Liver (tissue), 9 donors: ENCODE data around the gene ASF1B. TPM values are rescaled to one million over a fixed set of nuclear protein-coding genes. Genes with fewer than 3 reads are reported as not detected.

Experiments
- DNase-seq: peaks from one replicate; pipeline ENCODE4 v3.0.0-alpha.2; 2017; ENCODE audit warnings: low spot score
- H3K27ac ChIP-seq, 2 donors: one replicate each; pipeline ENCODE4 v1.7.0; 2013; ENCODE audit warnings: inconsistent platforms in 2 of 2, low read length in 2 of 2, control low read depth in 1 of 2, low read depth in 1 of 2, mild to moderate bottlenecking in 1 of 2
- H3K27me3 ChIP-seq, 4 donors: one replicate each; pipeline versions ENCODE4 v1.6.1 to v1.7.0; 2013; ENCODE audit warnings: low read length in 3 of 4, inconsistent platforms in 1 of 4, mild to moderate bottlenecking in 1 of 4, moderate library complexity in 1 of 4; ENCODE audit not compliant: control insufficient read depth in 4 of 4, insufficient read depth in 4 of 4
- H3K36me3 ChIP-seq, 4 donors: one replicate each; pipeline versions ENCODE4 v1.6.1 to v1.7.0; 2013; ENCODE audit warnings: low read length in 3 of 4, mild to moderate bottlenecking in 3 of 4, low read depth in 1 of 4, moderate library complexity in 1 of 4; ENCODE audit not compliant: control insufficient read depth in 4 of 4, insufficient read depth in 3 of 4
- H3K4me1 ChIP-seq, 4 donors: one replicate each; pipeline versions ENCODE4 v1.6.1 to v1.7.0; 2013; ENCODE audit warnings: low read length in 3 of 4, mild to moderate bottlenecking in 3 of 4, moderate library complexity in 1 of 4; ENCODE audit not compliant: control insufficient read depth in 4 of 4, insufficient read depth in 4 of 4
- H3K4me3 ChIP-seq, 3 donors: one replicate each; pipeline versions ENCODE4 v1.6.1 to v1.7.0; 2013; ENCODE audit warnings: low read length in 3 of 3, control low read depth in 1 of 3, low read depth in 1 of 3, mild to moderate bottlenecking in 1 of 3
- H3K9ac ChIP-seq, 2 donors: one replicate each; pipeline ENCODE4 v1.7.0; 2013; ENCODE audit warnings: low read length in 2 of 2, mild to moderate bottlenecking in 2 of 2, moderate library complexity in 2 of 2, control low read depth in 1 of 2, low read depth in 1 of 2
- H3K9me3 ChIP-seq, 4 donors: one replicate each; pipeline versions ENCODE4 v1.6.1 to v1.7.0; 2013; ENCODE audit warnings: low read length in 3 of 4; ENCODE audit not compliant: control insufficient read depth in 4 of 4
- EGR1 ChIP-seq, 2 donors: IDR thresholded peaks; 2 replicates each; pipeline ENCODE4 v1.6.1; 2016 to 2018; ENCODE audit warnings: antibody characterized with exemption in 2 of 2, low read depth in 2 of 2
- FOXA1 ChIP-seq: IDR thresholded peaks from 2 replicates; pipeline ENCODE4 v1.6.1; 2016; ENCODE audit warnings: antibody characterized with exemption
- FOXA2 ChIP-seq: IDR thresholded peaks from 2 replicates; pipeline ENCODE4 v1.6.1; 2016; ENCODE audit warnings: antibody characterized with exemption
- GABPA ChIP-seq, 2 donors: IDR thresholded peaks in 1 of 2; conservative IDR thresholded peaks in 1 of 2; 2 replicates each; pipeline ENCODE4 v1.6.1; 2016; ENCODE audit warnings: antibody characterized with exemption in 2 of 2, mild to moderate bottlenecking in 1 of 2, moderate library complexity in 1 of 2
- HNF4A ChIP-seq, 2 donors: conservative IDR thresholded peaks; 2 replicates each; pipeline ENCODE4 v1.6.1; 2016; ENCODE audit warnings: antibody characterized with exemption in 2 of 2, mild to moderate bottlenecking in 2 of 2
- HNF4G ChIP-seq: IDR thresholded peaks from 2 replicates; pipeline ENCODE4 v1.6.1; 2016; ENCODE audit warnings: antibody characterized with exemption
- JUND ChIP-seq, 2 donors: IDR thresholded peaks; 2 replicates each; pipeline ENCODE4 v1.6.1; 2016; ENCODE audit warnings: antibody characterized with exemption in 2 of 2
- NR2F2 ChIP-seq: IDR thresholded peaks from 2 replicates; pipeline ENCODE4 v1.6.1; 2016; ENCODE audit warnings: antibody characterized with exemption
- RAD21 ChIP-seq, 2 donors: IDR thresholded peaks; 2 replicates each; pipeline ENCODE4 v1.6.1; 2016; ENCODE audit warnings: antibody characterized with exemption in 2 of 2, mild to moderate bottlenecking in 2 of 2
- REST ChIP-seq: IDR thresholded peaks from 2 replicates; pipeline ENCODE4 v1.6.1; 2016; ENCODE audit warnings: antibody characterized with exemption, mild to moderate bottlenecking
- RXRA ChIP-seq, 2 donors: IDR thresholded peaks; 2 replicates each; pipeline ENCODE4 v1.6.1; 2017 to 2018; ENCODE audit warnings: antibody characterized with exemption in 2 of 2, mild to moderate bottlenecking in 1 of 2
- SP1 ChIP-seq: IDR thresholded peaks from 2 replicates; pipeline ENCODE4 v1.6.1; 2018; ENCODE audit warnings: antibody characterized with exemption, mild to moderate bottlenecking
- TAF1 ChIP-seq: conservative IDR thresholded peaks from 2 replicates; pipeline ENCODE4 v1.6.1; 2016; ENCODE audit warnings: antibody characterized with exemption, mild to moderate bottlenecking
- YY1 ChIP-seq: IDR thresholded peaks from 2 replicates; pipeline ENCODE4 v1.6.1; 2016; ENCODE audit warnings: antibody characterized with exemption, mild to moderate bottlenecking
- WGBS: extraction: QIAGEN DNeasy Blood & Tissue Kit; methylation state at CpG from one replicate; pipeline ENCODE4 v1.1.7; 2013; 5-methylcytosine and 5-hydroxymethylcytosine counted together
- polyA plus RNA-seq, 2 donors: library from polyadenylated mRNA; stranded (reverse) in 1 of 2; unstranded in 1 of 2; fragments of 200-250 nt in 1 of 2; fragments of >200 nt in 1 of 2; fragmentation: Nextera tagmentation in 1 of 2; extraction: Ambion mirVana in 1 of 2; gene quantifications; one replicate each; pipeline versions ENCODE4 v1.2.1 to v1.2.3, GENCODE V29; 2013 to 2015
- total RNA-seq, 2 donors: library from RNA; depleted of rRNA; stranded (reverse); fragments of >200 nt; gene quantifications; one replicate each; pipeline ENCODE4 v1.2.3, GENCODE V29; 2014
- TF ChIP-seq, protein P1 (sequence below): IDR thresholded peaks from 2 replicates; pipeline ENCODE4 v1.6.1; 2016; ENCODE audit warnings: antibody characterized with exemption
- TF ChIP-seq, protein P2 (sequence below): IDR thresholded peaks from 2 replicates; pipeline ENCODE4 v1.6.1; 2016; ENCODE audit warnings: antibody characterized with exemption
- TF ChIP-seq, protein P3 (sequence below): fragments of 150-350 bp; IDR thresholded peaks from 2 replicates; pipeline ENCODE4 v1.5.1; 2017; ENCODE audit warnings: improper control_type of control experiment, low read depth, low read length; ENCODE audit not compliant: missing input control
- TF ChIP-seq, protein P4 (sequence below): IDR thresholded peaks from 2 replicates; pipeline ENCODE4 v1.6.1; 2016; ENCODE audit warnings: antibody characterized with exemption
- donor health status: healthy.
- donor health status: healthy.
- donor health status: healthy.
- donor health status: healthy.
- donor health status: healthy.

Gene ASF1B
- total and polyA plus RNA-seq, 4 donors: 0.25 to 20.5 (median 1.6) TPM

DNA sequence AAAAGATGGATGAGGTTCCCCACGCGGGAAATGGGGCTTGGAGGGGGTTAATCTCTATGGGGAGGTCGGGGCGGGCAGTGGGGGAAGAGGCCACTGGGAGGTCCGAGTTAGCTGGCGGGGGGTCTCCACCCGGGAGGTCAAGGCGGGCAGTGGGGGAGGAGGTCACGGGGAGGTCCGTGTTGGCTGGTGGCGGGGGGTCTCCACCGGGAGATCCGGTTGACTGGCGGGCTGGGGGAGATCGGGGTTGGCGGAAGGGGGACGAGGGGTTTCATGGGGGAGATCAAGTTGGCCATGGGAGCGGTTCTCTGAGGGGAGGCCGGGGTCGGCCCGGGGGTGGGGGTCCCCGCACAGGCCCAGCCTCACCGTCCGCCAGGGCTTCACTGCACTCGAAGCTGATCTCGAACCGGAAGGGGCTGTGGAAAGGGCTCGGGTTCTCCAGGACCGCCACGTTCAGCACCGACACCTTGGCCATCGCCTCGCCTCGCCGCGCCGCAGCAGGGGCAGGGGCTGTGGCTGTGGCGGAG lies 342 bp downstream of the ASF1B start:
- whole genome bisulfite sequencing: 1% methylated on average over 38 of the region's 38 CpGs
- Histone ChIP-seq H3K27ac (peak overlapping the region; percentile 1 to 37), H3K9ac (no peak overlapping the region), H3K27me3 (no peaks in the 10 kb centered on the region), H3K9me3 (no peaks in the 10 kb centered on the region), H3K4me1 (peaks cover 3 to 14% (median 6%) of the 10 kb centered on the region in 4 donors), H3K36me3 (no peaks in the 10 kb centered on the region), H3K4me3 (peak overlapping the region; percentile 35 to 83 (median 54))
- no peak for TF ChIP-seq RAD21 (IDR thresholded peaks at IDR 0.05)
- no peak for TF ChIP-seq TAF1
- TF ChIP-seq, protein P1, sequence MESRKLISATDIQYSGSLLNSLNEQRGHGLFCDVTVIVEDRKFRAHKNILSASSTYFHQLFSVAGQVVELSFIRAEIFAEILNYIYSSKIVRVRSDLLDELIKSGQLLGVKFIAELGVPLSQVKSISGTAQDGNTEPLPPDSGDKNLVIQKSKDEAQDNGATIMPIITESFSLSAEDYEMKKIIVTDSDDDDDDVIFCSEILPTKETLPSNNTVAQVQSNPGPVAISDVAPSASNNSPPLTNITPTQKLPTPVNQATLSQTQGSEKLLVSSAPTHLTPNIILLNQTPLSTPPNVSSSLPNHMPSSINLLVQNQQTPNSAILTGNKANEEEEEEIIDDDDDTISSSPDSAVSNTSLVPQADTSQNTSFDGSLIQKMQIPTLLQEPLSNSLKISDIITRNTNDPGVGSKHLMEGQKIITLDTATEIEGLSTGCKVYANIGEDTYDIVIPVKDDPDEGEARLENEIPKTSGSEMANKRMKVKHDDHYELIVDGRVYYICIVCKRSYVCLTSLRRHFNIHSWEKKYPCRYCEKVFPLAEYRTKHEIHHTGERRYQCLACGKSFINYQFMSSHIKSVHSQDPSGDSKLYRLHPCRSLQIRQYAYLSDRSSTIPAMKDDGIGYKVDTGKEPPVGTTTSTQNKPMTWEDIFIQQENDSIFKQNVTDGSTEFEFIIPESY: no peak
- no peak for TF ChIP-seq RXRA (IDR thresholded peaks at IDR 0.05)
- TF ChIP-seq HNF4G: no peak
- no peak for TF ChIP-seq SP1
- TF ChIP-seq, protein P2, sequence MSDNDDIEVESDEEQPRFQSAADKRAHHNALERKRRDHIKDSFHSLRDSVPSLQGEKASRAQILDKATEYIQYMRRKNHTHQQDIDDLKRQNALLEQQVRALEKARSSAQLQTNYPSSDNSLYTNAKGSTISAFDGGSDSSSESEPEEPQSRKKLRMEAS: no peak
- no peak for TF ChIP-seq GABPA (IDR thresholded peaks at IDR 0.05 in 1 of 2, conservative IDR thresholded peaks at IDR 0.05 in 1 of 2)
- TF ChIP-seq, protein P3, sequence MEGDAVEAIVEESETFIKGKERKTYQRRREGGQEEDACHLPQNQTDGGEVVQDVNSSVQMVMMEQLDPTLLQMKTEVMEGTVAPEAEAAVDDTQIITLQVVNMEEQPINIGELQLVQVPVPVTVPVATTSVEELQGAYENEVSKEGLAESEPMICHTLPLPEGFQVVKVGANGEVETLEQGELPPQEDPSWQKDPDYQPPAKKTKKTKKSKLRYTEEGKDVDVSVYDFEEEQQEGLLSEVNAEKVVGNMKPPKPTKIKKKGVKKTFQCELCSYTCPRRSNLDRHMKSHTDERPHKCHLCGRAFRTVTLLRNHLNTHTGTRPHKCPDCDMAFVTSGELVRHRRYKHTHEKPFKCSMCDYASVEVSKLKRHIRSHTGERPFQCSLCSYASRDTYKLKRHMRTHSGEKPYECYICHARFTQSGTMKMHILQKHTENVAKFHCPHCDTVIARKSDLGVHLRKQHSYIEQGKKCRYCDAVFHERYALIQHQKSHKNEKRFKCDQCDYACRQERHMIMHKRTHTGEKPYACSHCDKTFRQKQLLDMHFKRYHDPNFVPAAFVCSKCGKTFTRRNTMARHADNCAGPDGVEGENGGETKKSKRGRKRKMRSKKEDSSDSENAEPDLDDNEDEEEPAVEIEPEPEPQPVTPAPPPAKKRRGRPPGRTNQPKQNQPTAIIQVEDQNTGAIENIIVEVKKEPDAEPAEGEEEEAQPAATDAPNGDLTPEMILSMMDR: no peak
- TF ChIP-seq EGR1 (IDR thresholded peaks at IDR 0.05; ENCODE audit: low read depth in 2 of 2): no peak
- TF ChIP-seq FOXA1: no peak
- TF ChIP-seq HNF4A (conservative IDR thresholded peaks at IDR 0.05): no peak
- TF ChIP-seq REST: no peak
- no peak for TF ChIP-seq JUND (IDR thresholded peaks at IDR 0.05)
- TF ChIP-seq, protein P4, sequence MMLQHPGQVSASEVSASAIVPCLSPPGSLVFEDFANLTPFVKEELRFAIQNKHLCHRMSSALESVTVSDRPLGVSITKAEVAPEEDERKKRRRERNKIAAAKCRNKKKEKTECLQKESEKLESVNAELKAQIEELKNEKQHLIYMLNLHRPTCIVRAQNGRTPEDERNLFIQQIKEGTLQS: no peak
- TF ChIP-seq NR2F2: no peak
- TF ChIP-seq YY1: no peak
- no peak for TF ChIP-seq FOXA2
- no peak for DNase-seq
